ENCODE data around the gene CATSPER3. TPM values are rescaled to one million over a fixed set of nuclear protein-coding genes. Genes with fewer than 3 reads are reported as not detected.

The CATSPER3 gene
- total RNA-seq, 1 experiment from 2014 or later, result not detected

DNA sequence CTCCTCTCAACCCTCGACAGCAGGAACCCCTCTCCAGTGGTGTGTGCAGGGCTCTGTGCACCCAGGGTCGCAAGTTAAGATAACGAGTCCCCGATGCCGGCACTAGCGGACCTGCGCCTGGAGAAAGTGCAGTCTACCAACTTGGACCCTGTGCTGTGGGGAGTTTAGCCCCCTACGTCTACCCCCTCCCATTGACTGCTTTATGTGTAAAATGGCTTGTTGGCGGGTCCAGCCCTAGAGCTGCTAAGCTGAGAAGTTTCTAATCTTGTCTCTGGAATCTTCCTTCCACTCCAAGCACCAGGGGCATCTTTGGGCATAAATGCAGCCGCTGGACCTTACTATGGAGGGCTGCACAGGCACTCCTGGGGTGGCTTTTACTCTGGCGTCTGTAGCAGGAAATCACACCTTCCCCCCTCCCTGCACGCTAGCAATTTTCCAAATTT, 73.5 kb downstream of the CATSPER3 start:
- DNase-seq (ENCODE audit: low read depth), result no peak

DNA sequence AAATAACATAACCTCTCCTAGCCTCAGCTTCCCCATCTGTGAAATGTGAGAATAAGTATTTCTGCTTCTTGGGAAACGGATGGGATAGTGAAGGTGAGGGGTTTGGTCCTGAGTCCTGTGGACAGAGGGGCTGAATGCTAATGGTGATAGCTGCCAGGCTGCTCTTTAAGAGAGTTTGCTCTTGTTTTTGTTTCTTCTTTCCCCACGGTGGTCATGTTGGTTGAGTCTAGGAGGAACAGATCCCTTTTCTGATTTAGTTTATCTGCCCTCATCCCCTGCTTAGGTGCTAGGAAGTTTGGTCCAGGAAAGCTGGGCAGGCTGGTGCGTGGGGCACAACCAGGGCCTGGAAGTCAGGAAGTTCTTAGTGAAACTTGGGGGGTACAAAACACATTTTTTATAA, 74.0 kb downstream of the CATSPER3 start:
- no peak for DNase-seq (ENCODE audit: low read depth)

DNA sequence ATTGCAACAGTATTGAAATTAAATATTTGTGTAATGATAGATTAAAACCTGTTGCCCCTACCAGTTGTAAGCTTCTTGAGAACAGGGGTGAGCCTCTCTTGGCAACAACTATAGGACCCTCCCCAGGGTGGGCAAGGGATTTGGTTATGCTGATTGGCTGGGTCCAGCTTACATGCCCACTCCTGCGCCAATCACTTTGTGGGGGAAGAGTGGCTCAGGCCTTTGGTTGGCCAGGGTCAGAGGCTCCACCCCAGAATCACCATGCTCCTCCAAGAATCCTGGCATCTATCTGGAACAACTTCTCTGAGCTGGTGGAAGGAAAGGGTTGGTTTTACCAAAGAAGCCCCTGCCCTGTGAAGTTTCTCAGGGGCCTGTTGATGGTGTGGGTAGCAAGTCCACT, 74.9 kb downstream of the CATSPER3 start:
- no peak for DNase-seq (ENCODE audit: low read depth)

- DNase-seq (ENCODE audit: low read depth), result no peak
These were observed 77.8 kb downstream of the CATSPER3 start for GRCh38 chr5:135045488-135045887.

- no peak for DNase-seq (ENCODE audit: low read depth)
These were observed 79.1 kb downstream of the CATSPER3 start for GRCh38 chr5:135046661-135047346.

DNA sequence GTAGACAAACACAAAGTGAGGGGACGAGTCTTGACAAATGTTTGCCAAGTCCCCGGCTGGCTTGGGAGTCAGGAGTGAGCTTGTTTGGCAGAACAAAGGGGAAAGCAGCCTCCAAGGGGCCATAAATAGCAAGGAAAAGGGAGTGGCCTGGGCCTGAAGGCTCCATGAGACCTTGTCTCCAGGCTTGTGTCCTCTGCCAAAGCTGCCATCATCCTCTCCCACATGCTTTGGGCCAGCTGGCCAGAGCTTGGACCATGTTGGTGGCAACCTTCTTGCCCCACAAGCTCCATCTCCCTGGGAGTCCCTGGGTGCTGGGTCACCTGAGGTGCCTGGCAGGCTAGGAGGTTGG, 79.6 kb downstream of the CATSPER3 start:
- DNase-seq (ENCODE audit: low read depth), result no peak

- DNase-seq (ENCODE audit: low read depth), result no peak
These were observed 80.6 kb downstream of the CATSPER3 start for GRCh38 chr5:135048286-135048685.

- no peak for DNase-seq (ENCODE audit: low read depth)
These were observed 81.2 kb downstream of the CATSPER3 start for GRCh38 chr5:135048930-135049329.

GRCh38 chr5:135050244-135050767, 82.6 kb downstream of the CATSPER3 start:
- no peak for DNase-seq (ENCODE audit: low read depth)

DNA sequence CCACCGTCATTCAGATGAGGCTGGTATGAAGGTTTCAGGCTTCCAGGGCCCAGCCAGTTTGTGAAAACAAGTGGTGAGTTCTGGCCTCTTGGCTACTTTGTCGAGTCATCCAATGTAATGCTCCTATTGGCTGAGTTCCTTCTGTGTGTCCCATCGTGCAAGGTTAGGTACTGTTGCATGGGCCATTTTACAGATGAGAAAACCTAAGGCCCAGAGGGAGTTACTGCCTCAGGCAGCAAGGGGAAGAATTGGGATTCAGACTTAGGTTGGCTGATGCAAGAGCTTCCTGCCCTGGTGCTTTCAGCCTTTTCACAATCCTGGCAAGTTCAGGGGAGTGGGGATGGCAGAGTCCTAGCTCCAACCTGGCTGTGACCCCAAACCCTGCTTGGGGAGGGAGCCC, 83.7 kb downstream of the CATSPER3 start:
- no peak for DNase-seq (ENCODE audit: low read depth)

- DNase-seq (ENCODE audit: low read depth), result no peak
These were observed 84.2 kb downstream of the CATSPER3 start for GRCh38 chr5:135051872-135052271.

DNA sequence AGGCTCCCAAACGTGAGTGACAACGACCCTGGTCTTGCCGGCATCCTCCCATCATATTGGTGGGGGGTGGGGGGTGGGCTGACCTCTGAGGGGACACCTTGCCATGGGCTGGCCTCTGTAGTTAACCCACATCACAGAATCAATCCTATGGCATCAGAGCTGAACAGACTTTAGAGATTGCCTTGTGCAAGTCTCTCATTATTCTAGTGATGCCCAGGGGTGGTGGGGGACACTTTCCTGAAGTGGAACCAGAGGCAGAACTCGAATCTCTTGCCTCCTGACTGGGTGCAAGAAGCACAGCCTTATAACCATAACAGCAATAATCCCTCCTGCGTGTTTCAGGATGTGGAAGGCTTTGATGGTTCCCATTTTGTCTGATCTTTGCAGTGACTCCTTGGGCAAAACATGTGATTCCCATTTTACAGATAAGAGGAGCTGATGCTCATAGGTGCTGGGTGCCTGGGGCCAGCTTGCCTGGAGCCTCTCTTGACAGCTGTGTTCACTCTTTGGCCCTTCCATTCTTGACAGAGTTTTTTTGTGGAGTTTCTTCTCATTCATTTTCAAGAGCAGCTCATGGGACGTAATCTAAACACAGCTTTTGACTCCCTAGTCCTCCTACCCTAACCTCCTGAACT, 84.9 kb downstream of the CATSPER3 start:
- DNase-seq (ENCODE audit: low read depth), result no peak

DNA sequence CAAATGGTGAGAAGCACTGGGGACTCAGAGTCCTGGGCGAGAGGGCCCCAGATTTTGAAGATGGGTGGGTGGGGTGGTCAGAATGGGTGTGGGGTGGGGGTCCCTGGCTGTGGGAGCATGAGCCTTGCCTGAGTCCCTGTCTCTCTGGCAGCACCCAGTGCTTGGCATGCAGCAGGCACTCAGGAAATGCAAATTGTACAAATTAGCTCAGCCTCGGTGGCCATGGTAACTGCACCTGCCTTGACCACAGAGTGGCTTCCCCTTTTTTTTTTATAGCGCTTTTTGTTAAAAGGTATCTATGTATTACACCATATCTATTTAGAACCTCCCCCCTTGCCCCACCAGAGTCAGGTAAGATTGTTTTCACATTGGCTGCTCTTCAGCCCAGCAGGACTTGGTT, 85.6 kb downstream of the CATSPER3 start:
- no peak for DNase-seq (ENCODE audit: low read depth)

- DNase-seq (ENCODE audit: low read depth), result no peak
These were observed 86.3 kb downstream of the CATSPER3 start for GRCh38 chr5:135053989-135054388.

GRCh38 chr5:135054546-135054945, 86.8 kb downstream of the CATSPER3 start:
- no peak for DNase-seq (ENCODE audit: low read depth)

GRCh38 chr5:135055396-135055795, 87.7 kb downstream of the CATSPER3 start:
- no peak for DNase-seq (ENCODE audit: low read depth)

- DNase-seq (ENCODE audit: low read depth), result no peak
These were observed 88.8 kb downstream of the CATSPER3 start for GRCh38 chr5:135056316-135057030.

DNA sequence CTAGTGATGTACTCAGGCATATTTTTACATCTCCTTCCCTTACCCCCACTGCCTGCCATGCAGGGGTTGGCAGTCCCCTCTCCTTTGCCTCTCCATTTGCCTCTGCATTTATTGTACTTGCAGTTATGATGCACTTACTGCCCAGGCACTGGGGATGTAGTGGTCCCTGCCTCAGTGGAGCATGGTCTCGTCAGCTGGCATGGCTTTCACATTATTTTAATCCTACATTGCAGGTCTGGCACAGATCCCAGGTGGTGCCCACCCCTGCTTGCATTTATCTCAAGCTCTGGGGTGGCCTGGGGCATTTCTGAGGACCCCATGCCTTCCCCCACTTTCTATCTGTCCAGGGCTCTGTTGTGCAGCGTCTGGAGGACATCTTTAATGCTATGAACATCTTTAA, 89.5 kb downstream of the CATSPER3 start:
- DNase-seq (ENCODE audit: low read depth), result no peak

- peak; percentile 24 for DNase-seq (ENCODE audit: low read depth)
These were observed 90.6 kb downstream of the CATSPER3 start for GRCh38 chr5:135058331-135058732.

DNA sequence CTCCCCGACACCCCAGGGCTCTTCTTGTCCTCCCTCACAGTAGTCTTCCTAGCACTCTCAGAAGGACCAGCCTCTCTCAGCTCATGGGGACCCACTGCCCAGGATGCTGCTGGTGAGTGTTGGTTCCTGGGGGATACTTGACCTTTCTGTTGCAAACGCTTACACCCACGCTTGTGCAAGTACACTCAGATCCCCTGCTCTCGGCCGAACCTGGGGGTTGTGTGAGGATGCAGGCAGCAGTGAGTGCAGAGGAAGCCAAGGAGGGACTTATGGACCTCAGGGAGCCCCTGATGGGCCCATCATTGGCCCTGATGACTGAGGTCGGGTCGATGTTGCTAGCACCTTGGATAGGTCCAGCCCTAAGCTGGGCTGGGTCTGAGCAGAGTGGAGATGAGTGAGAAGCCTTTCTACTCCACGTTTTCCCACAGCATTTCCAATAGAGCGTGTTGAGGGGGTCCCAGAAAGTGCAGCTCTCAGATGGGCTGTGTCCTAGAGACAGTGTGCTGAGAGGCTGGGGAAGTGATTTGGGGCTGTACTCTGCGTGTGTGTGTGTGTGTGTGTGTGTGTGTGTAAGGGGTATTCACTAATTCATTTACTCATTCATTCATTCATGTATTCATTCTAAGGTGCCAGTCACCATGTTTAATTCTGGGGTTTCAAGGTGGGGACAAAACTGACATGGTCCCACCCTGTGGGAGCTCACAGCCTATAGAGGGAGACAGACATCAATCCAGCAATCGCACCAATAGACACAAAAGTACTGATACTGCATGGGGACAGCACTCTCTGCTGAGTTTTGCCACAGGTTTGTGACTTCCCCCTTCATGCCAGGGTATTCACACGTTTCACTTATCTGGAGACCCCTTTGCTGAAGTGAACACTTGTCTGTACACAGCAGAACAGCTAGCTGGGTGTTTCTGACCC, 91.6 kb downstream of the CATSPER3 start:
- DNase-seq (ENCODE audit: low read depth), result no peak

GRCh38 chr5:135060021-135060420, 92.3 kb downstream of the CATSPER3 start:
- no peak for DNase-seq (ENCODE audit: low read depth)

- no peak for DNase-seq (ENCODE audit: low read depth)
These were observed 93.3 kb downstream of the CATSPER3 start for GRCh38 chr5:135061001-135061400.
